Measurements from ENCODE around the gene DGKI. TPM values are rescaled to one million over a fixed set of nuclear protein-coding genes. Genes with fewer than 3 reads are reported as not detected.

The DGKI gene
- total RNA-seq, 4 donors from 2014 or later: 0.66 to 2.9 (median 1.7) TPM

DNA sequence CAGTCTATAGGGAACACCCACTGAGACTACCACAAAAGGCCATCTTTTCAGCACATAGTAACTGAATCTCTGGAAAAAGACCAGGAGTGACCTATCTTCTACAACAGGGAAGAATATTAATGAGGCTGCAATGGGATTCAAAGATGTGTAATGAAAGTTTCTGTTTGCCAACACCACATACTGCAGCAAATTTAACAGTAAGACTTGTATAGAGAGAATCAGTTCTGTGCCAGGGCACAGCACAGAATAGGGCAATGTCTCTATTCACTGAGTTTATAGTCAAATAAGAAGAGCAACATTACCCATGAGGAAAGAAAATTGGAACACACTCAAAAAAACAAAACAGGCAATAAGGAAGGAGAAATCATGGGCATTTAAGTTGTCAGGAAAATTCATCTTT, 411.8 kb downstream of the DGKI start:
- intact Hi-C loops (cut with DNase I): no loop called here
- H3K27ac ChIP-seq (replicated peaks in 1 of 4): no peak overlapping the region
- no peaks in the 10 kb centered on the region for H3K9me3 ChIP-seq
- no peaks in the 10 kb centered on the region for H3K36me3 ChIP-seq
- H3K4me1 ChIP-seq: peaks cover 0 to 22% (median 4%) of the 10 kb centered on the region in 4 donors
- TF ChIP-seq, protein P1, sequence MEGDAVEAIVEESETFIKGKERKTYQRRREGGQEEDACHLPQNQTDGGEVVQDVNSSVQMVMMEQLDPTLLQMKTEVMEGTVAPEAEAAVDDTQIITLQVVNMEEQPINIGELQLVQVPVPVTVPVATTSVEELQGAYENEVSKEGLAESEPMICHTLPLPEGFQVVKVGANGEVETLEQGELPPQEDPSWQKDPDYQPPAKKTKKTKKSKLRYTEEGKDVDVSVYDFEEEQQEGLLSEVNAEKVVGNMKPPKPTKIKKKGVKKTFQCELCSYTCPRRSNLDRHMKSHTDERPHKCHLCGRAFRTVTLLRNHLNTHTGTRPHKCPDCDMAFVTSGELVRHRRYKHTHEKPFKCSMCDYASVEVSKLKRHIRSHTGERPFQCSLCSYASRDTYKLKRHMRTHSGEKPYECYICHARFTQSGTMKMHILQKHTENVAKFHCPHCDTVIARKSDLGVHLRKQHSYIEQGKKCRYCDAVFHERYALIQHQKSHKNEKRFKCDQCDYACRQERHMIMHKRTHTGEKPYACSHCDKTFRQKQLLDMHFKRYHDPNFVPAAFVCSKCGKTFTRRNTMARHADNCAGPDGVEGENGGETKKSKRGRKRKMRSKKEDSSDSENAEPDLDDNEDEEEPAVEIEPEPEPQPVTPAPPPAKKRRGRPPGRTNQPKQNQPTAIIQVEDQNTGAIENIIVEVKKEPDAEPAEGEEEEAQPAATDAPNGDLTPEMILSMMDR (IDR thresholded peaks at IDR 0.05): no peak
- TF ChIP-seq POLR2AphosphoS5 (IDR thresholded peaks at IDR 0.05) (no peak), POLR2A (IDR thresholded peaks at IDR 0.05; ENCODE audit: low read depth) (no peak), EP300 (IDR thresholded peaks at IDR 0.05) (no peak)
- H3K4me3 ChIP-seq: no peak overlapping the region
- no peak for DNase-seq (ENCODE audit: extremely low spot score)
- H3K27me3 ChIP-seq: no peaks in the 10 kb centered on the region

DNA sequence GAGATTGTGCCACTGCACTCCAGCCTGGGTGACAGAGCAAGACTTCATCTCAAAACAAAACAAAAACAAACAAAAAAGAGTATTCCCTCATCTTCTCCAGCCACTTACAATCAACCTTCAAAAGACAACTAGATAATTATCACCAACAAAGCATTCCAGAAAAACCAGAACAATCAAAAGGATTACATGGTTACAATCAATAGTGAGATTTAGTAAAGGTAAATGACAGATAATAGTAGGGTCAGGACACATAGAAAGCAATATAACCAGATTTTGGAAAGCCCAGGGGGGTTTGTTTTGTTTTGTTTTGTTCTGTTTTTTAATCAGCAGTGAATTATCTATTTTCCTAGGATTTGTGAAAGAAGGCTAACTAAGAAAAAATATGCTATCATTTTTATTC, 412.2 kb downstream of the DGKI start:
- H3K4me3 ChIP-seq: no peak overlapping the region
- no peaks in the 10 kb centered on the region for H3K36me3 ChIP-seq
- intact Hi-C loops (cut with DNase I): no loop called here
- TF ChIP-seq POLR2A (IDR thresholded peaks at IDR 0.05; ENCODE audit: low read depth): no peak
- TF ChIP-seq POLR2AphosphoS5 (IDR thresholded peaks at IDR 0.05): no peak
- TF ChIP-seq EP300 (IDR thresholded peaks at IDR 0.05): no peak
- TF ChIP-seq, protein P1 (IDR thresholded peaks at IDR 0.05): no peak
- no peaks in the 10 kb centered on the region for H3K27me3 ChIP-seq
- H3K9me3 ChIP-seq: no peaks in the 10 kb centered on the region
- DNase-seq (ENCODE audit: extremely low spot score): no peak
- H3K4me1 ChIP-seq: peaks cover 0 to 18% (median under 1%) of the 10 kb centered on the region in 4 donors
- H3K27ac ChIP-seq (replicated peaks in 1 of 4): no peak overlapping the region

DNA sequence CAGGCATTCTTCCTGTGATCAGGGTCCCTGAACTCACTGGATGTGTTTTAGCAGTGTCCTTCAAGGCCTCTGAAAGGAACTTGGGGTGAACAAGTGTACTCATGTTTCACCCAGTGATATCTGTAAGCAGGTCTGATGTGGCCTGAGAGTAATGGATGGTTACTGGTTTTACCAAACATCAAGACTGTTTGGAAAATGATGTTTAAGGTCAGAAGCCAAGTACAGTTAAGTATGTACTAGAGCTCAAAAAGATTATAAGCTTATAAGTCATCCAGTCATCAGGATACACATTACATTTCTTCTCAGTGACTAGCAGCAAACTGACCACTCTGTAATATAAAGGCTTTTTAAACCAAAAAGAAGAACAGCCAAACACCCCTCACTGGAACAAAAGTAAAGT, 423.5 kb downstream of the DGKI start:
- Histone ChIP-seq H3K4me3 (no peak overlapping the region), H3K27me3 (no peaks in the 10 kb centered on the region)
- no peak for TF ChIP-seq POLR2A (IDR thresholded peaks at IDR 0.05; ENCODE audit: low read depth)
- no peak for TF ChIP-seq EP300 (IDR thresholded peaks at IDR 0.05)
- TF ChIP-seq, protein P1 (IDR thresholded peaks at IDR 0.05): no peak
- TF ChIP-seq POLR2AphosphoS5 (IDR thresholded peaks at IDR 0.05): no peak

DNA sequence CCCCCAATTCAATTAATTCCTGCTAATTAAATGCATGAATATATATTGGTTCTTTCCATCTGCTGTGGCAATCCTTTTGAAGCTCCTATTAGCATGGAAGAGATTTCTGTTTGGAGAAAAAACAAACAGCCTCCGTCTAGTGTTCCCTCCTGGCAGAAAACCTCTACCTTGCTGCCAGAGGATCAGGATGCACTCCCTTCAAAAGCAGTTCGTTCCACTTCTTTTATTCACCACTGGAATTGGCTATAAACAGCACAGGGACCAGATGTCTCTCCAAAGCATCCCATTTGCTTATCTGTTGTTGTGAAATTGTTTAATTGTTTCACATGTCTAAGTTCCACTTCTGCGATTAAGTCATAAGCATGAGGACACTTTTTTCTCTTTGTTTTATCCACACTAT, 425.4 kb downstream of the DGKI start:
- intact Hi-C loops (cut with DNase I): no loop called here
- no peak overlapping the region for H3K27ac ChIP-seq (replicated peaks in 1 of 4)
- no peaks in the 10 kb centered on the region for H3K27me3 ChIP-seq
- DNase-seq (ENCODE audit: extremely low spot score): no peak
- no peaks in the 10 kb centered on the region for H3K9me3 ChIP-seq
- H3K4me3 ChIP-seq: no peak overlapping the region
- WGBS: 20% methylated on average over 3 of the region's 3 CpGs
- peaks cover 0 to 9% (median 8%) of the 10 kb centered on the region in 4 donors for H3K4me1 ChIP-seq
- TF ChIP-seq POLR2A (IDR thresholded peaks at IDR 0.05; ENCODE audit: low read depth) (no peak), EP300 (IDR thresholded peaks at IDR 0.05) (no peak), POLR2AphosphoS5 (IDR thresholded peaks at IDR 0.05) (no peak)
- TF ChIP-seq, protein P1 (IDR thresholded peaks at IDR 0.05): no peak
- H3K36me3 ChIP-seq: no peaks in the 10 kb centered on the region

More for the DNA sequence above, 423.5 kb downstream of the DGKI start:
- DNase-seq (ENCODE audit: extremely low spot score): no peak
- Histone ChIP-seq H3K27ac (replicated peaks in 1 of 4) (no peak overlapping the region), H3K36me3 (no peaks in the 10 kb centered on the region), H3K9me3 (no peaks in the 10 kb centered on the region), H3K4me1 (peaks cover 0 to 9% (median 8%) of the 10 kb centered on the region in 4 donors)
- intact Hi-C loops (cut with DNase I): no loop called here

DNA sequence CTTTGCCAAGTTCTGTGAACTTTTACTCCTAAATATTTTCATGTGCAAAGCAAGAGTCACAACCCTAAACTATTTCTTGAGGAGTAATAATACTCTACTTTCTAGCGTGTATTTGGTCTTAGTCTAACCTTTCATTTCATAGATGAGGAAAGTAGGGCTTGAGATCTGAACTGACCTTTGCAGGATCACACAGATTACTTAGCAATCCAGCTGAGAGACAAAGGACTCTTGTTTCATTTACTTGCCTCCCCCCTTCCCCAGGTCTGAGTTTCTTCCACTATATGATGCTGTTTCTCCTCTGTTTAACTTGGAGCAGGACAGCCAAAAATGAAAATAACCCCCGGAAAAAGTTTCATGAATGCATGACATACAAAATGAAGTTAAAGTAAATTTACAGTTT, 427.9 kb downstream of the DGKI start:
- H3K9me3 ChIP-seq: no peaks in the 10 kb centered on the region
- 70% methylated on average over 2 of the region's 2 CpGs for WGBS
- H3K27ac ChIP-seq (replicated peaks in 1 of 4): no peak overlapping the region
- peaks cover 0 to 9% (median 8%) of the 10 kb centered on the region in 4 donors for H3K4me1 ChIP-seq
- TF ChIP-seq EP300 (IDR thresholded peaks at IDR 0.05) (no peak), POLR2AphosphoS5 (IDR thresholded peaks at IDR 0.05) (no peak), POLR2A (IDR thresholded peaks at IDR 0.05; ENCODE audit: low read depth) (no peak)
- TF ChIP-seq, protein P1 (IDR thresholded peaks at IDR 0.05): no peak
- H3K27me3 ChIP-seq: no peaks in the 10 kb centered on the region
- H3K4me3 ChIP-seq: no peak overlapping the region
- intact Hi-C loops (cut with DNase I): no loop called here
- DNase-seq (ENCODE audit: extremely low spot score): no peak
- H3K36me3 ChIP-seq: no peaks in the 10 kb centered on the region
